Heart left ventricle (tissue), 16 donors: ENCODE results near the gene ENO1. TPM values are rescaled to one million over a fixed set of nuclear protein-coding genes. Genes with fewer than 3 reads are reported as not detected.

Experiments used
- ATAC-seq, 4 donors: fragments of 200-7000 bp; cut with Tn5 transposase; one replicate each; pipeline ENCODE4 v1.9.1; 2020 to 2022; ENCODE audit warnings: moderate library complexity in 4 of 4, mild to moderate bottlenecking in 3 of 4, moderate number of reproducible peaks in 1 of 4
- DNase-seq, 5 donors: peaks; one replicate each; pipeline ENCODE4 v3.0.0-alpha.2; 2020
- H3K27ac ChIP-seq, 12 donors: fragments of 200-600 bp; sonication (generic) in 4 of 12; one replicate each; pipeline versions ENCODE4 v1.5.0 to v1.8.0; 2016 to 2022; ENCODE audit warnings: mild to moderate bottlenecking in 2 of 12
- H3K27me3 ChIP-seq, 9 donors: fragments of 200-600 bp; sonication (generic) in 2 of 9; one replicate each; pipeline versions ENCODE4 v1.5.1 to v1.8.0; 2016 to 2022; ENCODE audit warnings: mild to moderate bottlenecking in 3 of 9
- H3K36me3 ChIP-seq, 9 donors: fragments of 200-600 bp; sonication (generic) in 2 of 9; one replicate each; pipeline versions ENCODE4 v1.5.0 to v1.8.0; 2018 to 2022; ENCODE audit warnings: mild to moderate bottlenecking in 2 of 9
- H3K4me1 ChIP-seq, 12 donors: fragments of 200-600 bp; sonication (generic) in 4 of 12; one replicate each; pipeline versions ENCODE4 v1.5.0 to v1.8.0; 2016 to 2022; ENCODE audit warnings: mild to moderate bottlenecking in 3 of 12
- H3K4me3 ChIP-seq, 12 donors: fragments of 200-600 bp; sonication (generic) in 4 of 12; one replicate each; pipeline versions ENCODE4 v1.5.0 to v1.8.0; 2017 to 2022; ENCODE audit warnings: mild to moderate bottlenecking in 9 of 12, moderate library complexity in 4 of 12
- H3K9me3 ChIP-seq, 12 donors: fragments of 200-600 bp; sonication (generic) in 4 of 12; one replicate each; pipeline versions ENCODE4 v1.5.0 to v1.8.0; 2016 to 2022; ENCODE audit warnings: mild to moderate bottlenecking in 1 of 12
- POLR2A ChIP-seq, 2 donors: fragments of 450-650 bp; IDR thresholded peaks; one replicate each; pipeline ENCODE4 v1.6.1; 2017; ENCODE audit warnings: antibody characterized with exemption in 2 of 2, mild to moderate bottlenecking in 2 of 2, moderate library complexity in 2 of 2
- WGBS, 4 donors: extraction: QIAGEN DNeasy Blood & Tissue Kit in 2 of 4; methylation state at CpG; one replicate each; pipeline versions ENCODE4 v1.1.5 to v1.1.7; 2013 to 2018; 5-methylcytosine and 5-hydroxymethylcytosine counted together
- intact Hi-C, 10 donors: fragments of 100-400 bp; cut with DNase I; formaldehyde crosslinking; loops; one replicate each; pipeline versions ENCODE4 v1.11.1 to v1.14.2; 2022
- polyA plus RNA-seq, 2 donors: library from polyadenylated mRNA; stranded (reverse); fragments of 200-250 nt; gene quantifications; one replicate each; pipeline ENCODE4 v1.2.3, GENCODE V29; 2013
- total RNA-seq, 9 donors: library from RNA; depleted of rRNA in 2 of 9; stranded (reverse); fragments of >200 nt in 2 of 9; fragmentation: NEBNext Ultra II Directional in 3 of 9; extraction: Animal tissue kit (Norgen Biotek cat#: 25700) in 3 of 9; gene quantifications; one replicate each; pipeline versions ENCODE4 v1.1.0 to v1.2.4, GENCODE V29; 2016 to 2023
- TF ChIP-seq, protein P1 (sequence below), 12 donors: fragments of 200-600 bp; sonication (generic) in 4 of 12; IDR thresholded peaks; one replicate each; pipeline versions ENCODE4 v1.5.0 to v1.8.0; 2018 to 2022; ENCODE audit warnings: antibody characterized with exemption in 12 of 12, mild to moderate bottlenecking in 5 of 12
- donor health status: ischemic (EF 13 %, LVEDD 7.1; RV severe dilation, severe dysfunction).
- donor health status: healthy with polysubstance abuse.
- donor health status: DM: no; HTN: yes; CAD: no.
- donor health status: DM: no; HTN: no; CAD: no.
- donor health status: ischemic (EF 25% LVEDD 6.9; RV normal size, moderate dysfunction).
- donor health status: ischemic (EF 25% LVEDD 5.7; RV mildly dilated, moderate dysfunction).
- donor health status: healthy.
- donor health status: DM: yes; HTN: yes; CAD: no.
- donor health status: ischemic (EF 35%, LVEDD 5.7; RV mildly dilated, moderate dysfunction).
- donor health status: nonischemic (EF 11% LVEDD 7.7; RV severe dilation, severe dysfunction).
- donor health status: DM: yes; HTN: yes; CAD: no.
- donor health status: PGD.
- donor health status: ischemic (EF 29% LVEDD 5.4; RV normal size, mild dysfunction).
- donor health status: nonischemic (EF 23%, LVEDD 6.1; RV moderate dilation, normal function).

ENO1 gene
- total and polyA plus RNA-seq, 11 donors: 71.1 to 557 (median 174) TPM

DNA sequence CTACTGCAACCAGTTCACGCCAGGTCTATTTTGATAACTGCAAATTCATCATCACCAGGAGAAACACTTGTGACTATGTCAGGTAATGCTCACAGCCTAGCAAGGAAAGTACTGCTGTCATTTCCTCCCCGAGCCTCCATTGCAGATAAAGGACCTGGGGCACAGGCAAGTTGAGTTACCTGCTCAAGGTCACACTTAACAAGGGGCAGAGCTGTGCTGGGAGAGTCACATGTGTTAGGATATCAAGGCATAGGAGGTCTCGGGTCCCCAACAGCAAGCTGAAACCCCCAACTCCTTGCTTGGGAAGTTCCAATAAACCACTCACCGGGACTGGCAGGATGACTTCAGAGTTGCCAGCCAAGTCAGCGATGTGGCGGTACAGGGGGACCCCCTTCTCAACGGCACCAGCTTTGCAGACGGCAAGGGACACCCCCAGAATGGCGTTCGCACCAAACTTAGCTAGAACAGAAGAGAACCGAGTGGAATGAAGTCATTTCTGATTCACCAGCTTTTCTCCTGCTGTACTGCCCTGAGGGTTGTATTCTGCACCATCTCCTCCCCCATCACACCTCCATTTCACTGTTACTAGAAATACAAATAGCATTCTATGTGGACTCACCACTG is 11.6 kb downstream of the ENO1 start:
- intact Hi-C loops: no loop called here
- Histone ChIP-seq H3K4me3 (no peak overlapping the region), H3K9me3 (no peaks in the 10 kb centered on the region), H3K4me1 (peaks cover 0 to 10% (median 1%) of the 10 kb centered on the region in 12 donors), H3K36me3 (peaks cover 23 to 100% (median 100%) of the 10 kb centered on the region in 9 donors), H3K27me3 (no peaks in the 10 kb centered on the region), H3K27ac (no peak overlapping the region)
- TF ChIP-seq POLR2A (IDR thresholded peaks at IDR 0.05): no peak
- TF ChIP-seq, protein P1, sequence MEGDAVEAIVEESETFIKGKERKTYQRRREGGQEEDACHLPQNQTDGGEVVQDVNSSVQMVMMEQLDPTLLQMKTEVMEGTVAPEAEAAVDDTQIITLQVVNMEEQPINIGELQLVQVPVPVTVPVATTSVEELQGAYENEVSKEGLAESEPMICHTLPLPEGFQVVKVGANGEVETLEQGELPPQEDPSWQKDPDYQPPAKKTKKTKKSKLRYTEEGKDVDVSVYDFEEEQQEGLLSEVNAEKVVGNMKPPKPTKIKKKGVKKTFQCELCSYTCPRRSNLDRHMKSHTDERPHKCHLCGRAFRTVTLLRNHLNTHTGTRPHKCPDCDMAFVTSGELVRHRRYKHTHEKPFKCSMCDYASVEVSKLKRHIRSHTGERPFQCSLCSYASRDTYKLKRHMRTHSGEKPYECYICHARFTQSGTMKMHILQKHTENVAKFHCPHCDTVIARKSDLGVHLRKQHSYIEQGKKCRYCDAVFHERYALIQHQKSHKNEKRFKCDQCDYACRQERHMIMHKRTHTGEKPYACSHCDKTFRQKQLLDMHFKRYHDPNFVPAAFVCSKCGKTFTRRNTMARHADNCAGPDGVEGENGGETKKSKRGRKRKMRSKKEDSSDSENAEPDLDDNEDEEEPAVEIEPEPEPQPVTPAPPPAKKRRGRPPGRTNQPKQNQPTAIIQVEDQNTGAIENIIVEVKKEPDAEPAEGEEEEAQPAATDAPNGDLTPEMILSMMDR (IDR thresholded peaks at IDR 0.05): no peak
- 83 to 90% (median 88%) methylated on average over 11 of the region's 11 CpGs for WGBS, 4 donors
- no peak for ATAC-seq
- DNase-seq: no peak

DNA sequence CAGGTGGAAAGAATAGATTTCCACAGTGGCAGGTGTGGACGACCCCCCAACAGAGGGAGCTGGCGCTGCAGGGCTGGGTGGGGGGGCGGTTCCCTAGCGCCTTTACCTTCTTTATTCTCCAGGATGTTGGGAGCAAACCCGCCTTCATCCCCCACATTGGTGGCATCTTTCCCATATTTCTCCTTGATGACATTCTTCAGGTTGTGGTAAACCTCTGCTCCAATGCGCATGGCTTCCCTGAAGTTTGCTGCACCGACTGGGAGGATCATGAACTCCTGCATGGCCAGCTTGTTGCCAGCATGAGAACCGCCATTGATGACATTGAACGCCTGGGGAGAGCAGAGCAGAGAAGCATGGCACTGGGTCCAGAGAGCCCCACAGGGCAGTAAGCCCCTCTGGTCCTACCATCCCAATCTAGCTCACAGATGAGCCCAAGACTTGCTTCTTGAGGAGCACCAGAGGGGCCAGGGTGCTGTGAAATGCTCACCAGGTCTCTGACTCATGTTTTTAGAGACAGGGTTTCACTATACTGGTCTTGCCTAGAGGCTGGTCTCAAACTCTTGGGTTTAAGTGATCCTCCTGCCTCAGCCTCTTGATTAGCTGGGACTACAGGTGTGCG is 12.2 kb downstream of the ENO1 start:
- no peak overlapping the region for H3K27ac ChIP-seq
- H3K4me1 ChIP-seq: peaks cover 0 to 6% (median 0%) of the 10 kb centered on the region in 12 donors
- peaks cover 23 to 100% (median 100%) of the 10 kb centered on the region in 9 donors for H3K36me3 ChIP-seq
- no peak overlapping the region for H3K4me3 ChIP-seq
- no peak for ATAC-seq
- DNase-seq: no peak
- no peaks in the 10 kb centered on the region for H3K9me3 ChIP-seq
- no peaks in the 10 kb centered on the region for H3K27me3 ChIP-seq
- WGBS, 4 donors: 83 to 90% (median 88%) methylated on average over 10 of the region's 10 CpGs
- TF ChIP-seq POLR2A (IDR thresholded peaks at IDR 0.05): no peak
- TF ChIP-seq, protein P1 (IDR thresholded peaks at IDR 0.05): no peak
- intact Hi-C loops: no loop called here

DNA sequence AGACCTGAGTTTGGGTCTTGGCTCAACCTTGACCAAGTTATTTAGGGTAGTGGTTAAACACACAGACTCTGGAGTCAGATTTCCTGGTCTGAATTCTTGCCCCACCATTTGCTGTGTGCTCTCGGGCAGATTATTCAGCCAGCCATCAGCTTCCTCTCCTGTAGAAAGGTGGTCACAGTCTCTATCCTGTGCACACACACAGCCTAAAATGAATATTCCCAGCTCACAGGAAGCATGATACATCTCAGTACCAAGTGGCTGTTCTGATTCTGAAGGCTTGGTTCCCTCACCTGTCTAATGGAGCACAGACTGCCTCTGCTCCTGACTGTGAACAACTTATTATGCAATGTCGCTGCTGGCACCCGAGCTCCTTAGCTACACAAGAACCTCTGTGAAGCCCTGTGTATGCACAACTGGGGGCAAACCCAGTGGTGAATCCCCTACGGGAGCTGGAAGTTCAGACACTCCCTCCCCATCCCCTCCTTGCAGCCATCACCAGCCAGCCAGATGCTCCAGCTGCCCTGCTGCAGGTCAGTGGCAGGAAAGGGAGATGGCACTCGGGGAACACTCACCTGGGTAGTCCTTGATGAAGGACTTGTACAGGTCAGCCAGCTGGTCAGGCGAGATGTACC is 13.7 kb downstream of the ENO1 start:
- intact Hi-C loops: loop anchor here in 1 of 10 donors (5.0 kb wide), 1 partner anchor 122 kb away; no protein-coding TSS in a partner anchor
- ATAC-seq (no peak), DNase-seq (no peak)
- no peak overlapping the region for H3K4me3 ChIP-seq
- 83 to 93% (median 86%) methylated on average over 5 to 6 of the region's 6 CpGs for WGBS, 4 donors
- H3K27me3 ChIP-seq: no peaks in the 10 kb centered on the region
- peaks cover 0 to 6% (median 0%) of the 10 kb centered on the region in 12 donors for H3K4me1 ChIP-seq
- H3K36me3 ChIP-seq: peaks cover 19 to 100% (median 100%) of the 10 kb centered on the region in 9 donors
- TF ChIP-seq, protein P1 (IDR thresholded peaks at IDR 0.05): no peak
- no peak for TF ChIP-seq POLR2A (IDR thresholded peaks at IDR 0.05)
- no peaks in the 10 kb centered on the region for H3K9me3 ChIP-seq
- no peak overlapping the region for H3K27ac ChIP-seq

DNA sequence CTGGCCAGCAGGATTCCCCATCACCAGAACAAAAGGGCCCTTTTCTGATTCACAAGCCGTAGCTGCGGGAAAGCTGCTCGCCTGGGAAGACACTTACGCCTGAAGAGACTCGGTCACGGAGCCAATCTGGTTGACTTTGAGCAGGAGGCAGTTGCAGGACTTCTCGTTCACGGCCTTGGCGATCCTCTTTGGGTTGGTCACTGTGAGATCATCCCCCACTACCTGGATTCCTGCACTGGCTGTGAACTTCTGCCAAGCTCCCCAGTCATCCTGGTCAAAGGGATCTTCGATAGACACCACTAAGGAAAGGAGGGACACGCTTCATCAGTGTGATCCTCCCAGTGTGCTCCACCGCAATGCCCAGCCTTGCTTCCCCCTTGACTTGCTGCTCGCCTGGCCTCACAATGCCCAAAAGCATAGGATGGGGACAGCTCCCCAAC is 14.7 kb downstream of the ENO1 start:
- Histone ChIP-seq H3K4me1 (peaks cover 0 to 15% (median 6%) of the 10 kb centered on the region in 12 donors), H3K4me3 (no peak overlapping the region), H3K27me3 (no peaks in the 10 kb centered on the region), H3K9me3 (no peaks in the 10 kb centered on the region), H3K36me3 (peaks cover 19 to 100% (median 95%) of the 10 kb centered on the region in 9 donors), H3K27ac (no peak overlapping the region)
- ATAC-seq (no peak), DNase-seq (no peak)
- intact Hi-C loops: loop anchor here in 1 of 10 donors (5.0 kb wide), 1 partner anchor 123 kb away; no protein-coding TSS in a partner anchor
- TF ChIP-seq POLR2A (IDR thresholded peaks at IDR 0.05): no peak
- TF ChIP-seq, protein P1 (IDR thresholded peaks at IDR 0.05): no peak
- WGBS, 4 donors: 91 to 95% (median 94%) methylated on average over 13 of the region's 13 CpGs
